OCI-LY1 (cell line): ENCODE data around the gene WFS1.

Experiments used
- H2AFZ ChIP-seq: fragments of 200-600 bp; sonication (generic), shearing (Covaris generic); 2 replicates; pipeline ENCODE4 v1.6.0; 2014; ENCODE audit warnings: antibody characterized with exemption, mild to moderate bottlenecking, low read length
- H3F3A ChIP-seq: fragments of 200-600 bp; sonication (generic), shearing (Covaris generic); 2 replicates; pipeline ENCODE4 v1.6.0; 2014; ENCODE audit warnings: mild to moderate bottlenecking, antibody characterized with exemption, low read length, moderate library complexity; ENCODE audit not compliant: insufficient read depth
- H3K27ac ChIP-seq: fragments of 200-600 bp; sonication (generic); 2 replicates; pipeline ENCODE4 v1.5.1; 2014; ENCODE audit warnings: low read length, mixed run types, mild to moderate bottlenecking, low read depth; ENCODE audit not compliant: poor library complexity, severe bottlenecking
- H3K27me3 ChIP-seq: fragments of 200-600 bp; sonication (generic); 2 replicates; pipeline ENCODE4 v1.6.0; 2014; ENCODE audit warnings: antibody characterized with exemption, mild to moderate bottlenecking, low read length, moderate library complexity; ENCODE audit not compliant: insufficient read depth
- H3K36me3 ChIP-seq: fragments of 200-600 bp; sonication (generic); 2 replicates; pipeline ENCODE4 v1.6.1; 2014; ENCODE audit warnings: mild to moderate bottlenecking, antibody characterized with exemption, low read length, moderate library complexity, mixed read lengths; ENCODE audit not compliant: insufficient read depth
- H3K4me1 ChIP-seq: fragments of 200-600 bp; sonication (generic); 2 replicates; pipeline ENCODE4 v1.5.1; 2014; ENCODE audit warnings: mild to moderate bottlenecking, low read length, moderate library complexity; ENCODE audit not compliant: insufficient read depth, severe bottlenecking
- H3K4me2 ChIP-seq: fragments of 200-600 bp; sonication (generic), shearing (Covaris generic); 2 replicates; pipeline ENCODE4 v1.6.1; 2014; ENCODE audit warnings: low read length
- H3K4me3 ChIP-seq: fragments of 200-600 bp; sonication (generic); 2 replicates; pipeline ENCODE4 v1.5.1; 2014; ENCODE audit warnings: low read length, low read depth, mild to moderate bottlenecking, mixed read lengths; ENCODE audit not compliant: poor library complexity, severe bottlenecking
- H3K79me2 ChIP-seq: fragments of 200-600 bp; shearing (Covaris generic); 2 replicates; pipeline ENCODE4 v1.6.1; 2016; ENCODE audit warnings: mixed run types, low read length, mixed read lengths; ENCODE audit not compliant: insufficient read depth
- H3K9ac ChIP-seq: fragments of 200-600 bp; sonication (generic), shearing (Covaris generic); 2 replicates; pipeline ENCODE4 v1.6.1; 2014; ENCODE audit warnings: mild to moderate bottlenecking, low read length, mixed read lengths
- H3K9me2 ChIP-seq: fragments of 200-600 bp; sonication (generic), shearing (Covaris generic); 2 replicates; pipeline ENCODE4 v1.6.1; 2014; ENCODE audit warnings: low read depth, mild to moderate bottlenecking, low read length, mixed read lengths
- H3K9me3 ChIP-seq: fragments of 200-600 bp; shearing (Covaris generic); 2 replicates; pipeline ENCODE4 v1.6.1; 2014; ENCODE audit warnings: low read length, mixed read lengths
- H4K20me1 ChIP-seq: fragments of 200-600 bp; sonication (generic), shearing (Covaris generic); 2 replicates; pipeline ENCODE4 v1.6.0; 2016; ENCODE audit warnings: mild to moderate bottlenecking, low read length; ENCODE audit not compliant: insufficient read depth
- EZH2 ChIP-seq: fragments of 200-600 bp; sonication (generic), shearing (Covaris generic); IDR thresholded peaks from 2 replicates; pipeline ENCODE4 v1.8.0; 2017; ENCODE audit warnings: borderline replicate concordance, mixed run types, mild to moderate bottlenecking, antibody characterized with exemption, low read length, moderate library complexity, mixed read lengths
- TF ChIP-seq, protein P1 (sequence below): fragments of 200-600 bp; sonication (generic), shearing (Covaris generic); IDR thresholded peaks from 2 replicates; pipeline ENCODE4 v1.5.1; 2017; ENCODE audit warnings: mild to moderate bottlenecking, antibody characterized with exemption, low read length, moderate library complexity, mixed read lengths

The WFS1 gene

DNA sequence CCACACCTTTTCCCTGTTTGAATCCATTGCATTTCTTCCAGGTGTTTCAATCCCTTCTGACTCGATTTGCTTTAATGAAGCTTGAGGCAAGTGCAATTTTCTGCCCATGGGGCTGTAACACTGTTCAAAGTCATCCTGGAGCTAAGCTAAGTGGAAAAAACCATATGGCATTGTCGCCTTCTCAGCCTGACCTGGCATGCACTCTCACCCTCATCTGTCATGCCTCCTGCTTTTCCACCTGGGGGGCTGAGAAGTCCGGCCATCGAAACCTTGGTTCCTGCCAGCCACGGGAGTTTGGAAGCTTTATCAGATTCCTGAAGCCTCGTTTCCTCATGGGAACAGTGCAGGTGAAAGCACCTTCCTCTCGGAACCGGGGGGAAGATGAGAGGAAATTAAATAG, 38.2 kb downstream of the WFS1 start:
- H3K36me3 ChIP-seq = no peaks in the 10 kb centered on the region
- H3K9ac ChIP-seq = no peak overlapping the region
- H3K27ac ChIP-seq = no peak overlapping the region
- H3K4me1 ChIP-seq = no peaks in the 10 kb centered on the region
- no peak overlapping the region for H2AFZ ChIP-seq
- H3K79me2 ChIP-seq = no peaks in the 10 kb centered on the region
- H3K4me2 ChIP-seq = no peak overlapping the region
- no peaks in the 10 kb centered on the region for H3K9me3 ChIP-seq
- no peak for TF ChIP-seq EZH2
- TF ChIP-seq, protein P1, sequence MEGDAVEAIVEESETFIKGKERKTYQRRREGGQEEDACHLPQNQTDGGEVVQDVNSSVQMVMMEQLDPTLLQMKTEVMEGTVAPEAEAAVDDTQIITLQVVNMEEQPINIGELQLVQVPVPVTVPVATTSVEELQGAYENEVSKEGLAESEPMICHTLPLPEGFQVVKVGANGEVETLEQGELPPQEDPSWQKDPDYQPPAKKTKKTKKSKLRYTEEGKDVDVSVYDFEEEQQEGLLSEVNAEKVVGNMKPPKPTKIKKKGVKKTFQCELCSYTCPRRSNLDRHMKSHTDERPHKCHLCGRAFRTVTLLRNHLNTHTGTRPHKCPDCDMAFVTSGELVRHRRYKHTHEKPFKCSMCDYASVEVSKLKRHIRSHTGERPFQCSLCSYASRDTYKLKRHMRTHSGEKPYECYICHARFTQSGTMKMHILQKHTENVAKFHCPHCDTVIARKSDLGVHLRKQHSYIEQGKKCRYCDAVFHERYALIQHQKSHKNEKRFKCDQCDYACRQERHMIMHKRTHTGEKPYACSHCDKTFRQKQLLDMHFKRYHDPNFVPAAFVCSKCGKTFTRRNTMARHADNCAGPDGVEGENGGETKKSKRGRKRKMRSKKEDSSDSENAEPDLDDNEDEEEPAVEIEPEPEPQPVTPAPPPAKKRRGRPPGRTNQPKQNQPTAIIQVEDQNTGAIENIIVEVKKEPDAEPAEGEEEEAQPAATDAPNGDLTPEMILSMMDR = no peak
- no peaks in the 10 kb centered on the region for H4K20me1 ChIP-seq
- H3K9me2 ChIP-seq = no peaks in the 10 kb centered on the region
- H3K4me3 ChIP-seq = no peak overlapping the region
- no peaks in the 10 kb centered on the region for H3F3A ChIP-seq
- H3K27me3 ChIP-seq = no peaks in the 10 kb centered on the region

DNA sequence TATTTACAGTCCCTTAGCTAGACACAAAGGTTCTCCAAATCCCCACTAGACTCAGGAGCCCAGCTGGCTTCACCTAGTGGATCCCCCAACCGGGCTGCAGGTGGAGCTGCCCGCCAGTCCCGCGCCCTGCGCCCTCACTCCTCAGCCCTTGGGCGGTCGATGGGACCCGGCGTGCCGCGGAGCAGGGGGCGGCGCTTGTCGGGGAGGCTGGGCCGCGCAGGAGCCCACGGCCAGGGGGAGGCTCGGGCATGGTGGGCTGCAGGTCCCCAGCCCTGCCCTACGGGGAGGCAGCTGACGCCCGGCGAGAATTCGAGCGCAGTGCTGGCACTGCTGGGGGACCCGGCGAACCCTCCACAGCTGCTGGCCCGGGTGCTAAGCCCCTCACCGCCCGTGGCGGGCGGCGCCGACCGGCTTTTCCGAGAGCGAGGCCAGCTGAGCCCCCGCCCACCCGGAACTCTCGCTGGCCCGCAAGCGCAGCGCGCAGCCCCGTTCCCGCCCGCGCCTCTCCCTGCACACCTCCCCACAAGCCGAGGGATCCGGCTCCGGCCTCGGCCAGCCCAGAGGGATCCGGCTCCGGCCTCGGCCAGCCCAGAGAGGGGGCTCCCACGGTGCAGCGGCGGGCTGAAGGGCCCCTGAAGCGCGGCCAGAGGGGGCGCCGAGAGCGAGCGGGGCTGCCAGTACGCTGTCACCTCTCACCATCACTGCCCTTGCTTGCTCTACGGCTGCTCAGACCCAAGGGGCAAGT, 39.4 kb downstream of the WFS1 start:
- no peak overlapping the region for H3K9ac ChIP-seq
- H3K79me2 ChIP-seq = no peaks in the 10 kb centered on the region
- H3K4me3 ChIP-seq = no peak overlapping the region
- no peak overlapping the region for H3K27ac ChIP-seq
- no peaks in the 10 kb centered on the region for H3K36me3 ChIP-seq
- H3K4me1 ChIP-seq = no peaks in the 10 kb centered on the region
- H3K9me2 ChIP-seq = no peaks in the 10 kb centered on the region
- no peak for TF ChIP-seq EZH2
- TF ChIP-seq, protein P1 = no peak
- no peaks in the 10 kb centered on the region for H3F3A ChIP-seq
- no peak overlapping the region for H3K4me2 ChIP-seq
- no peaks in the 10 kb centered on the region for H3K27me3 ChIP-seq
- H3K9me3 ChIP-seq = no peaks in the 10 kb centered on the region
- H4K20me1 ChIP-seq = no peaks in the 10 kb centered on the region
- H2AFZ ChIP-seq = no peak overlapping the region

DNA sequence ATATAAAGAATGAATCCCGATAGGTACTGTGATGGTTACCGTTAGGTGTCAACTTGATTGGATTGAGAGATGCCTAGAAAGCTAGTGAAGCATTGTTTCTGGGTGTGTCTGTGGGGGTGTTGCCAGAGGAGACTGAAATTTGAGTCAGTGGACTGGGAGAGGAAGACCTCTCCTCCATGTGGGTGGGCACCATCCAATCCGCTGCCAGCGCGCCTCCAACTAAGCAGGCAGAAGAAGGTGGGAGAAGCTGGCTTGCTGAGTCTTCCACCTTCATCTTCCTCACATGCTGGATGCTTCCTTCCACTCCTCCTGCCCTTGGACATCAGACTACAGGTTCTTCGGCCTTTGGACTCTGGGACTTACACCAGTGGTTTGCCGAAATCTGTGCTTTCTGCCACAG, 40.1 kb downstream of the WFS1 start:
- no peaks in the 10 kb centered on the region for H3F3A ChIP-seq
- no peaks in the 10 kb centered on the region for H3K79me2 ChIP-seq

More for the DNA sequence above, 40.1 kb downstream of the WFS1 start:
- Histone ChIP-seq H3K9ac (no peak overlapping the region), H3K9me3 (no peaks in the 10 kb centered on the region), H3K27me3 (no peaks in the 10 kb centered on the region), H3K4me2 (no peak overlapping the region), H3K9me2 (no peaks in the 10 kb centered on the region), H4K20me1 (no peaks in the 10 kb centered on the region), H3K36me3 (no peaks in the 10 kb centered on the region), H2AFZ (no peak overlapping the region), H3K4me3 (no peak overlapping the region), H3K4me1 (no peaks in the 10 kb centered on the region), H3K27ac (no peak overlapping the region)
- TF ChIP-seq, protein P1 = no peak
- no peak for TF ChIP-seq EZH2
